COLO668 (cell line): Measurements from ENCODE around the gene SASH1.
"Not testable (repeated sequence)": the region's sequence is repeated elsewhere in the genome, so short reads cannot be mapped to it uniquely, and the experiment has no call there.

Source experiments
- DNase-seq: peaks from one replicate; lab custom pipeline; 2025; ENCODE audit not compliant: unreplicated experiment; lab: John Stamatoyannopoulos, UW

Gene SASH1

DNA sequence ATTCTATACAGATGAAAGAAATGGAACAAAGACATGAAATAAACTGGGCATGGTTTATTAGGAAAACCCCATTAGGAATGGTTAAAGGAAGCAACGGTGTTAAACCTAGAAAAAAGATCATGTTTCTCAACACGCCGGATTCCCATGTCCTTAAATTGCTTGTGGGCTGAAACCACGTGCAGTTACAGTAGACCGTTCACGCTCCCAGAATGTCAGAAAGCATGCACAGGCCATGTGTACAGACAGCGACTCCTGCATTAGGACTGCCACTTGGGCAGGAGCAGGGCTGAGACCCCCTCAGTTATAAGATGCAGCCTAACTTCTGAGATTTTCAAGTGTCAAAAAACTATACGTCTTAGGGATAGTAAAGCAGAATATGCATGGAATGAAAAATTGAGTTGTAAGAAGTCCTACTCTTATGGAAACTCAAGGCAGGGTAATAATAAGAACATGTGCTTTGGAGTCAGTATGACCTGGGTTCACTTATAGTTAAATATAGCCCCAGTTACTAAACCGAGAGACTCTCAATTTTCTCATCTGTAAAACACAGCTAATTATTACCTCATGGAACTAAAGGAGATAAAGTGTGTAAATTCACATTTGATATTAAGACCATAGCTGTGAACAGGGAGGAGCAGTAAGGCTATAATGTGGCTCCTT lies 230.2 kb downstream of the SASH1 start:
- no peak for DNase-seq

DNA sequence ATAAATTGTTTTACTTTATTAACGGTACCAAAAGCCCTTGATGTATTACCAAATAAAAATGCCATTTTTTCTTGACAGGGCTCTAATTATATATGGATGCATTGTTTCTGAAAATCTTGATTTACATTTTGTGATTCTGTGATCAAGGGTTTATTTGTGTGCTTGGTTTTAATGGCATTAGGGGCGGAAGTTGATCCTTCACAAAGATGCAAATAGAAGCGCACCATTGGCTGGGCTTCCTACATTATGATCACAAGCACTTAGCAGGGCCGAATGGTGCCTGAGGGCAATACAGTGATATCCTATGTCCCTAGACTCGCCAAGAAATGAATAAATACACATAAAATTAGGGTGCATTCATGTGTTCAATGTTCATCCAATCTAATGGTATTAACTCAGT lies 231.3 kb downstream of the SASH1 start:
- DNase-seq, result no peak

DNA sequence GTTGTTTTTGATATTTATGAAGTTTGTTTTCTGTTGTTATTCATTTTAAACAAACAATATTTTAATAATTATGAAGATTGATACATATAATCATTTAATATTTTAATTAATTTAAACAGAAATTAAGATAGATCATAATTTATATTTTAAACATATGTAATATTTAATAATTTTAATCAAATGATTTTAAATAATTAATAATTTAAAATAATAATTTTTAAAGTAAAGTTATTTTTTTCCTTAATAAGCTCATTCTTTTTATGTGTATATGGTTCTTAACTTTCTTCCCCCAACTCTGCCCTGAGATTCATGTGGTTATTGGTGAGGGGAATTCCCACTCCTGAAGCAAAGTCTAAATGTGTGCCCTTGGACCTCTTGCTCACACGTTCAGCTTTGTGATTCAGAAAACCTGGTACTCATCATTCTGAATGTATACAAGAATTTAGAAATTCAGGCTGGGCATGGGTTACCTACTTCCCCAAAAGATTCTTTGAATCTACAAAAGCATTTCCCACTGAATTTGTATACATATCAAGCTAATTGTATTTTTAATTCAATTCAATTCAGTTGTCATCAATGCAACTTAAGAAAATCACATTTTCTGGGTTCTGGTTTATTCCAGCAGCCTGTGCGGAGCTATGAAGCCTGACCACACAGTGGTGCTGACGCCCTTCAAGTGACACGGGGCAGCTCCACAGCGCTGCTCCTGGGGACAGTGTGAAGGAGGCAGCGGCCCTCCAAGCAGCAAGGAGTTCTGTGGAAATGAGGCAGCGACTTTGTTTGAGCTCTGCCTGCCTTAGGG lies 235.2 kb downstream of the SASH1 start:
- DNase-seq, result peak; percentile 40

DNA sequence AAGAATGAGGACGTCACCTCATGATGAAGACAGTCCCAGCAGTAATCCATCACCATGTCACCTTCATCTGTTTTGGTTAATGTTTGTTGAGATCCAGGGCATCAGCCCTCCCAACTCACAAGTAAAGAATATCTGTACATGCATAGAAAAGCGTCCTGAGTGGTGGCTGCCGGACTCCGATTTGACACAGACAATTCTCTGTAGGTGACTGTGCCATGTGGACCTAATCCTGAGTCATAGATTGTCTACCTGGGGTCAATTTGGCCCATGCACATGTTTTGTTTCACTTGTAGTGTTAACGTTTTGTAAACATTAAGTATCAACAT lies 235.8 kb downstream of the SASH1 start:
- DNase-seq, result no peak

DNA sequence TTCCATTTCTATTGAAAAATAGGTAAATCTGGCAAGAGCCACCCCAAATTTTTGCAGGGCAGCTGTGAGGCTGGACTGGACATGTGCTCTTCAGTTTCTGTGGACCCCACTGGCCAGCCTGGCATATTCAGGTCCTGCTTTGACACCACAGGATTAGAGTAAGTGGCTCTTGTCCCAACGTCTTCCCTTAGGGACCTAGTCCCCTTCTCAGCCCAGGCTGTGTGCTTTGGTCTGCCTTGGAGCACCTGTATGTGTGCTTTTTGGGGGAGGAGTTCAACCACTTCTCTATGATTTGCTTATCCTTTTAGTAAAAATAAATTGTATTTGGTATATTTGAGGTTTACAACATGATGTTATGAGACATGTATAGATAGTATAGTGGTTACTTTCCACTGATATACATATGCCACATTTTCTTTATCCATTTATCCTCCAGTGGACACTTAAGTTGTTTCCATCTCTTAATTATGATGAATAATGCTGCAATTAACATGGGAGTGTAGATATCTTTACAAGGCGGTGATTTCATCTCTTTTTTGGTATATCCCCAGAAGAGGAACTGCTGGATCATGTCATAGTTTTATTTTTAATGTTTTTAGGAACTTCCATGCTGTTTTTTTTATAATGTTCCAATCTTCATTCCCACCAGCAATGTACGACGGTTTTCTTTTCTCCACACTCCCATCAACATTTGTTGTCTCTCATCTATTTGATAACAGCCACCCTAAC lies 236.4 kb downstream of the SASH1 start:
- DNase-seq, result no peak

DNA sequence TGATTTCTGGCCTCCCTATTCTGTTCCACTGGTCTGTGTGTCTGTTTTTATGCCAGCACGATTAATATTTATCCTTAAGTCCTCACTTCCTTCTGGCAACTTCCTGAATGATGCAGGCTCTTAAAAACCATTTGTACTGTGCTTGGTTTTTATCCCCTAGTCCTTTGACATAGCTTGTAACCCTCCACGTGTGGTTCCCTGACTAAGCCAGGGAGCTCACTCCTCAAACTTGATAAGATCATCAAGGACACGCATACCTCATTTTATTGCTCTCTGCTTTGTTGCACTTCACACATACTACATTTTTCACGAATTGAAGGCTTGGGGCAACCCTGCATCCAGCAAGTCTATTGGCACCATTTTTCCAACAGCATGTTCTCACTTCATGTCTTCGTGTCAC lies 237.8 kb downstream of the SASH1 start:
- no peak for DNase-seq

DNA sequence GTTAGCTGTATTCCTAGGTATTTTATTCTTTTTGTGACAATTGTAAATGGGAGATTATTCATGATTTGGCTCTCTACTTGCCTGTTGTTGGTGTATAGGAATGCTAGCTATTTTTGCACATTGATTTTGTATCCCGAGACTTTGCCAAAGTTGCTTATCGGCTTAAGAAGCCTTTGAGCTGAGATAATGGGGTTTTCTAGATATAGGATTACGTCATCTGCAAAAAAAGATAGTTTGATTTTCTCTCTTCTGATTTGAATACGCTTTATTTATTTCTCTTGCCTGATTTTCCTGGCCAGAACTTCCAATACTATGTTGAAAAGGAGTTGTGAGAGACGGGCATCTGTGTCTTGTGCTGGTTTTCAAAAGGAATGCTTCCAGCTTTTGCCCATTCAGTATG lies 241.0 kb downstream of the SASH1 start:
- DNase-seq, result no peak

DNA sequence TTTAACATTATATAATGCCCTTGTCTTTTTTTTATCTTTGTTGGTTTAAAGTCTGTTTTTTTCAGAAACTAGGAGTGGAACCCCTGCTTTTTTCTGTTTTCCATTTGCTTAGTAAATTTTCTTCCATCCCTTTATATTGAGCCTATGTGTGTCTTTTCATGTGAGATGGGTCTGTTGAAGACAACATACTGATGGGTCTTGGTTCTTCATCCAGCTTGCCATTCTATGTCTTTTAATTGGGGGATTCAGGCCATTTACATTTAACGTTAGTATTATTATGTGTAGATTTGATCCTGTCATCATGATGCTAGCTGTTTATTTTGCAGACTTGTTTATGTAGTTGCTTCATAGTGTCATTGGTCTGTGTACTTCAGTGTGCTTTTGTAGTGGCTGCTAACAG lies 243.0 kb downstream of the SASH1 start:
- not testable (repeated sequence) for DNase-seq

DNA sequence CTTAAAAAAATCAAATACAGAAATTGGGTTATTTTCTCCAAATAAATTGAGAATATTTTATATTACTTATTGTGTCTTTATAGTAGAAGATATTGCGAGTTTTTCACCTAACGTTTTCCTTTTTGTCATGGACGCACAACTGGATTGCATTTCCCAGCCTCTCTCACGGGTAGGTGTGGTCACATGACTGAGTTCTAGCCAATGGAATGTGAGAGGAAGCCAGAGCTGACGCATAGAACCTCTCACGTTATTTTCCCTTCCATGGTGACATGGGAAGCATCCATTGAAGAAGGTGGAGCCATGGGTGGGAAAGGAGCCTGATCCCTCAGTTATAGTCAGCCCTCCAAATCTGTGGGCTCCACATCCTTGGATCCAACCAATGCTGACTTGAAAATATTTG lies 248.2 kb downstream of the SASH1 start:
- DNase-seq, result no peak

DNA sequence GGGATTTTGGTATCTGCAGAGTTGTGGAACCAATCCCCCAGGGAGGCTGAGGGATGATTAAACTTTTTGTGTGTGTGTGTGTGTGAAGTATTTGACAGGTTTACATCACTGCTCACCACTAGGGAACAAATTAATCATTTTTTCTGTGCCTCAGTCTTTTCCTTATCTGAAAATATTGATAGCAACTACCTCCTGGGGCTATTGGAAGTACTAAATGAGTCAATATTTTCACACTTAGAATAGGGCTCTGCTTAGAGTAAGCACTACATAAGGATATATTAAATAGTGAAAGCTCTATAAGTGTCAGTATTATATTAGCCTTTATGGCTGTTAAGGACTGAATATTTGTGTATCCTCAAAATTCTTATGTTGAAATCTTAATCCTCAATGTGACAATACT lies 249.0 kb downstream of the SASH1 start:
- DNase-seq, result no peak

DNA sequence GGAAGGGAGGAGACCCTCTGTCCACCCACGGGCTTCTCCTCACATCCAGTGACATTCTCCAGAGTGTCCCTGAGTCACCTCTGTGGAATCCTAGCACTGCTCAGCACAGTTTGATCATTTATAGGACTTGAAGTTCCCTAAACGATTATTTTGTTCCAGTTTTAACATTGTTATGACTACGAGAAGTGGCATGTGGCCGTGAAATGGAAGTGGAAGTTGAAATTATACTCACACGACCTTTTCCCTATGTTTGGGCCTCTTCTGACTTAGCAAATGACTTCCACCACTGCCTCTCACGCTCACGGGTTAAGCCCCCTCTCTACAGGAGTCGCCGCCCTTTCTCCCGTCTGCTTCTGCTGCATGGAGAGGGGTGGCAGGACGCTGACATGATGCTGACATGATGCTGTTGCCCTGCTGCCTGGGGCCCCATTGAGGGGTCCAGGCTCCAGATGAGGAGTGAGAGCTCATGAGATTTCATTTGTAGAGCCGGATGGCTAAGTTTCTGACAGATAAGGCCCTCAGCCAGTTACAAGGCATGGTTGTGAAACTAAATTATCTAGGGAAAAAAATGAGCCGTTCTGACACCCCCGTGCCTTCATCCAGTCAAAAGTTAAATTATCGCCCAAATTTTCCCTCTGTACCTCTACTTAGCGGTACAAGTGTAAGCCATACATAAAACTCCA lies 250.6 kb downstream of the SASH1 start:
- DNase-seq, result no peak

DNA sequence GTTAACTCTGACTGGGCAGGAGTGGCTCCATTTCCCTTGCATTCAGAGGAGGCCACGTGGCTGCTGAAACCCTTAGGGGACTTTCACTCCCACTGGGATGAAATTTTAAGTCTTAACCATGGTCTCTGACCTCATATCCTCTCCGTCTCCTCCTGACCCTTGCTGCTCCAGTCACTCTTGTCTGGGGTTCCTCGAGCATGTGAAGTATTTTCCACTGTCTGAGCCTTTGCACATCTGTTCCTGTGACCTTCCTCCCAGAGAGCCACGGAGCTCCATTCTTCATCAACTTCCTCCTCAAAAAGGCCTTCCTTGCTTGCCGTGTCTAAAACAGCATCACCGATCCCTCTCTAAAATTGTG lies 251.2 kb downstream of the SASH1 start:
- DNase-seq, result no peak

DNA sequence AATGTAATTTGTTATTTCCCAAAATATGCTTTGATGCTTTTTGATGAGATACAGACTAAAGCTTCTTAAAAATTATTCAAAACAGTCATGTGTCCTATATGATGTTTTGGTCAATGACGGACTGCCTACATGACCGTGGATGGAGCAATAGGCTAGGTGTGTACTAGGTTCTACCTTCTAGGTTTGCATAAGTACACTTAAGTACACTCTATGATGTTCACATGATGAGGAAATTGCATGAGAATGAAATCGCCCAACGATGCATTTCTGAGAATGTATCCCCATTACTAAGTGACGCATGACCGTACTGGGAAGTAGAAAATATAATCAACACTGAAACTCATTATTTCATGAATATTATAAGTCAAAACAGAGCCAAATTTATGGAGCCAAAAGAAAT lies 252.9 kb downstream of the SASH1 start:
- no peak for DNase-seq

DNA sequence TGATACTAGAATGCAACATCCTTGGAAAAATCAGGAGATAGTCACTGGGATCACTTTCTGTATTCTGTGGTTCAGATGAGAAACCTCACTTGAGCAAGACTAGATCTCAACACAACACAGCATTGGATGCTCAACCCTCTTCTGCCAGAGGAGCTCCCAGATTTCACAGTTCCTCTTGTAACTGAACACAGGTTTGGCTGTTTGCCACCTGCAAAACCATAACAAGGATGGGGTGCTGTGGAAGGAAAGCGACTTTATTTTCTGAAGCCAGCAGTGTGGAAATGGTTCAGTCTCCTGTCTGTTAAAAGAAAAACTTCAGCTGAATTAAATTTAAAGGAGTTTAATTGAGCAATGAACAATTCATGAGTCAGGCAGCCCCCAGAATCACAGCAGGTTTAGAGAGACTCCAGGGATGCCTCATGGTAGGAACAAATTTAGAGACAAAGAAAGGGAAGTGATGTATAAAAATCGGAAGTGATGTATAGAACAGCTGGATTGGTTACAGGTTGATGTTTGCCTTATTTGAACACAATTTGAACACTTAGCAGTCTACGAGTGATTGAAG lies 254.3 kb downstream of the SASH1 start:
- DNase-seq, result no peak

DNA sequence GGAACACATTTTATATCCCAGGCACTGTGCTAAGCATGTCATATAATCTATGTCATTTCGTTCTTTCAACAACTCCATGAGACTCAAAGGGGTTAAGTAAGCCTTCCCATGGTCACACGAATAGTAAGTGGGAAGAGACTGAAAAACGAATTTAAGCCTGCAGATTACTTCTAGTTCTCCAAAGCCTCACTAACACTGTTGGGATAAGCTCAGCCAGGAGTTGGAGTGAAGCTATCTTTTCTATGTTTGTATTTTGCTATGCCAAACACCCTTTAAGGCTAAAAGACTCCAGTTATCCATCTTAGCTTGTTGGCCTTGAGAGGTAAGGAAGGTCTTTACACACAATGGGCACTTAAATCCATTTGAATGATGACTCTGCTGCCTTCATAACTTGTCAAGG lies 256.1 kb downstream of the SASH1 start:
- DNase-seq, result no peak

DNA sequence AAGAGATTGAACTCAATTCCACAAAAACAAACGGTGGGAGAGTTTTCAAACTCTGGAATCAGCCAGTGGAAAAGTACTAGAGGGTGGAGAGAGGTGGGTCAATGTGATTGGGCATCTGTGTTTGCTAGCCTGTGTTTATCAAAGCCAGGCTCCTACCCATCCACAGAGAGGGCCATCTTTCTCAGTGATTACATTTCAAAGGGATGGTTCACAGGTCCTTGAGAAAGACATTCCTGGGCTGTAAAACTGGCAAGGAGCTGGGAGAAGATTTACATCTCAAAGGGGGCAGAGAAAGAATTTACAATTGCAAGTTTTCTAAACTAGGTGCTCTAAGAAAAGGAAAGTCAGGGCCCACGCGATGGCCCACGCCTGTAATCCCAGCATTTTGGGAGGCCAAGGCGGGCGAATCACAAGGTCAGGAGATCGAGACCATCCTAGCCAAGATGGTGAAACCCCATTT lies 257.4 kb downstream of the SASH1 start:
- no peak for DNase-seq
